ENCODE measurements around the gene FAM210B.

DNA sequence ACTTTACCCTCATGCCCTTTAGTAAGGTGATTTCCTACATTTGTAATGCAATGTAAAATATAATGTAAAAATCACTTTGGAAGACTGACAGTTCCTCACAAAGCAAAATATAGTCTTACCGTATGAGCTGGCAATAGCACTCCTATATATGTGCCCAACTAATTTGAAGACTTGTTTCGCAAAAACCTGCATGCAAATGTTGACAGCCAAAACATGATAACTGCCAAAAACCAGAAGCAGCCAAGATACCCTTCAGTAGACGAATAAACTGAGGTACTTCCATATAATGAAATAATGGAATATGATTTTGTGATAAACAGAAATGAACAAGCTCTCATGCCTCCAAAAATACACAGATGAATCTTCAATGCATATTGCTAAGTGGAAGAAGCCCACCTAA lies 19.6 kb downstream of the FAM210B start:
- TF ChIP-seq, protein P1, sequence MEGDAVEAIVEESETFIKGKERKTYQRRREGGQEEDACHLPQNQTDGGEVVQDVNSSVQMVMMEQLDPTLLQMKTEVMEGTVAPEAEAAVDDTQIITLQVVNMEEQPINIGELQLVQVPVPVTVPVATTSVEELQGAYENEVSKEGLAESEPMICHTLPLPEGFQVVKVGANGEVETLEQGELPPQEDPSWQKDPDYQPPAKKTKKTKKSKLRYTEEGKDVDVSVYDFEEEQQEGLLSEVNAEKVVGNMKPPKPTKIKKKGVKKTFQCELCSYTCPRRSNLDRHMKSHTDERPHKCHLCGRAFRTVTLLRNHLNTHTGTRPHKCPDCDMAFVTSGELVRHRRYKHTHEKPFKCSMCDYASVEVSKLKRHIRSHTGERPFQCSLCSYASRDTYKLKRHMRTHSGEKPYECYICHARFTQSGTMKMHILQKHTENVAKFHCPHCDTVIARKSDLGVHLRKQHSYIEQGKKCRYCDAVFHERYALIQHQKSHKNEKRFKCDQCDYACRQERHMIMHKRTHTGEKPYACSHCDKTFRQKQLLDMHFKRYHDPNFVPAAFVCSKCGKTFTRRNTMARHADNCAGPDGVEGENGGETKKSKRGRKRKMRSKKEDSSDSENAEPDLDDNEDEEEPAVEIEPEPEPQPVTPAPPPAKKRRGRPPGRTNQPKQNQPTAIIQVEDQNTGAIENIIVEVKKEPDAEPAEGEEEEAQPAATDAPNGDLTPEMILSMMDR (IDR thresholded peaks at IDR 0.05; ENCODE audit: low read length), result no peak
- TF ChIP-seq EZH2 (optimal IDR thresholded peaks at IDR 0.05; ENCODE audit: low read depth, low read length) (no peak), EZH2phosphoT487 (IDR thresholded peaks at IDR 0.05; ENCODE audit: low read length) (no peak)
